ENCODE data around the gene TMSB15B.
"Not testable (repeated sequence)": the region's sequence is repeated elsewhere in the genome, so short reads cannot be mapped to it uniquely, and the experiment has no call there.

Gene TMSB15B

DNA sequence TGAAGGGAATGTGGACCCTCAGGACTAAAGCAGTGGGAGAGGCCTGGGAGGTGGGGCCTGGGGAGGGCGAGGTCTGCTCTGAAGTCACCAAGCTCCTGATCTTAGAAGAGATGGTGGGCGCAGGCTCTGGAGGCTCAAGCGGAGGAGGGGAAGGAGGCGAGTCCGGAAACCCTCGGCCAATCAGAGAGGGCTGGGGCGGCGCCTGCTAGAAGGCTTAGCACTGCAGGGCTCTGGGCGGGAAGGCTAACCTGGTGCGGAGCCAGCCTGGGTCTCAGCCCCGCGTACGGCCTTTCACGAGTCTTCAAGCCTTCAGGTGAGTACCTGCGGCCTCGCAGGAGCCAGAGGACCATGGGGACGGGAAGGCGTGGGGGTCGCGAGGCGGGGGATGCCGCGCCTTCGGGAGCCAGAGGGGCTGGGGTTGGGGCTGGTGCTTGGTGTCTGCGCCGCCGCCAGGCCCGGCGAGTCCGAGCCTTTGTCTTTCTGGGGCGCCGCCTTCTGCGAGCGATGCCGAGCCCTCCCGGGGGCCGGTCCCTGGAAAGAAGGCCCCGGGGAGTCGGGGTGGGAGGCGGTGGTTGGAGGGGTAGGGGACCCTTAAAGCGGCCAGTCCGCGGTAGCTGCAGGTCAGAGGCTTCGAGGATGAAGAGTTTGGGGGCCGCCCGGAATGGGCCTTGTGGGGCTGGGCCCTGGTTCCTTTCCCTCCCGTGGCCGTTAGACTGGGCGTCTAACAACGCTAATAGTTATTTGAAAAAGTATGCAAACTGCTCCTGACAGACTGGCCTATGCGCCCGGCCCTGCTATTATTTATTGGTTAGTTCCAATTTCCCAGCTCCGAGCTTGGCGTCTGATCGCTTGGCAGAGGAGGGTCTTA, at the start of gene TMSB15B:
TSS of gene TMSB15B (plus strand) at position 217 of the 868 bp plus-strand sequence.
- not testable (repeated sequence) for H3K27ac ChIP-seq (ENCODE audit: low read depth, low read length); H3K36me3 ChIP-seq (ENCODE audit: control insufficient read depth in 5 of 5, insufficient read depth in 5 of 5, low read length in 5 of 5); H3K27me3 ChIP-seq (ENCODE audit: control insufficient read depth in 5 of 5, insufficient read depth in 4 of 5, low read length in 5 of 5); H3K9ac ChIP-seq (ENCODE audit: low read length in 5 of 5); H3K4me3 ChIP-seq (ENCODE audit: low read depth in 1 of 5, low read length in 5 of 5); H3K4me1 ChIP-seq (ENCODE audit: control insufficient read depth in 5 of 5, insufficient read depth in 5 of 5, low read length in 5 of 5); H3K9me3 ChIP-seq (ENCODE audit: control insufficient read depth in 5 of 5, low read length in 5 of 5)

DNA sequence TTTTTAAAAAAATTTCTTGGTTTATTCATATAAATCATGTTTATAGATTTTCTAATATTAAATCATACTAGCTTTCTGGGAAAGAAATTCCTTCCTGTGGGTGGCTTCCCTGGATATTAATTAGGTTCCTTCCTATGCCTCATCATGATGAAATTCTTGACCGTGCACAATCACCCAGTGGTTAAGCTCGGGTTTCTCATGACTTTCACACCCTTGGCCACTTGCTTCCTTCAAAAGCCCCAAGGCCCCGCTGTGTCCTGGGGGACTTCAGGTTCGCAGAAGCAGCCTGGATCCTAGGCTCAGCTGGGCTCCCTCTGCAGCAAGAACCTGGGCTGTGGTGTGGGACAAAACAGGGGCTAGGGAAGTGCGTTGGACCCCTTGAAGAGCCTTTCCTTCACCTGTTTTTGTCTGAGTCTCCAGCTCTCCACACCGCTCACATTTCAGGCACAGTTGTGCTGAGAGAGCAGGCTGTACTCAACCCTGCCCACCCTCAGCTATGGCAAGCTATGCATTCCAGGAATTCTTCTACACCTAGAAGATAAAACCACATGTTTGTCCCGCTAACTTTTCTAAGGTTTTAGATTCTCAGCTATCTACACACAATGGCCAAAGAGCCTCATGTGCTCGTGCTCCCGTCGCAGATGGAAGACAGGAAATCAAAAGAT, 48.9 kb upstream of the TMSB15B start:
- Histone ChIP-seq H3K27me3 (ENCODE audit: control insufficient read depth in 5 of 5, insufficient read depth in 4 of 5, low read length in 5 of 5) (peaks cover 0 to 16% (median 2%) of the 10 kb centered on the region in 5 donors), H3K36me3 (ENCODE audit: control insufficient read depth in 5 of 5, insufficient read depth in 5 of 5, low read length in 5 of 5) (no peaks in the 10 kb centered on the region), H3K27ac (ENCODE audit: low read depth, low read length) (no peak overlapping the region), H3K9ac (ENCODE audit: low read length in 5 of 5) (no peak overlapping the region), H3K4me1 (ENCODE audit: control insufficient read depth in 5 of 5, insufficient read depth in 5 of 5, low read length in 5 of 5) (peaks cover 0 to 6% (median 4%) of the 10 kb centered on the region in 5 donors), H3K4me3 (ENCODE audit: low read depth in 1 of 5, low read length in 5 of 5) (no peak overlapping the region), H3K9me3 (ENCODE audit: control insufficient read depth in 5 of 5, low read length in 5 of 5) (no peaks in the 10 kb centered on the region)

DNA sequence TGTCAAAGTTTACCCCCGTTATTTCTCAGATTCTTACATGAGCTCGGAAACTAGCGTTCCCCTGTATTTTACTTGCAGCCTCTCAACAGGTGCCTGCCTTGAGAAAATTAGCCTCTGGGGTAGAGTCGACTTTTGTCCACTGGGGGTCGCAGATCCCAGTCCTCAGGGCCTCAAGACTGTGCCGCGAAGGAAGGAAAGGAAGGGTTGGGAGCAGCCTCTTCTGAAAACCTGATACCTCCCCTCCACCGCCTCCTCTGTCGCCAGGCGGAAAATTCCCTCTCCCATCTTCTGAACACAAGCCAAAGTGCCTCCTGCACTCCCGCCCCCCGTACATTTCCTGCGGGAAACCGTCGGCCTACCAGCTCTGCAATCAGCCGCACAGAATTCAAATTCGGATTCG, 44.4 kb upstream of the TMSB15B start:
- Histone ChIP-seq H3K4me3 (ENCODE audit: low read depth in 1 of 5, low read length in 5 of 5) (peak overlapping the region; percentile 61 to 70 (median 66)), H3K9me3 (ENCODE audit: control insufficient read depth in 5 of 5, low read length in 5 of 5) (no peaks in the 10 kb centered on the region), H3K36me3 (ENCODE audit: control insufficient read depth in 5 of 5, insufficient read depth in 5 of 5, low read length in 5 of 5) (no peaks in the 10 kb centered on the region), H3K27me3 (ENCODE audit: control insufficient read depth in 5 of 5, insufficient read depth in 4 of 5, low read length in 5 of 5) (peaks cover 0 to 17% (median 2%) of the 10 kb centered on the region in 5 donors), H3K27ac (ENCODE audit: low read depth, low read length) (no peak overlapping the region), H3K4me1 (ENCODE audit: control insufficient read depth in 5 of 5, insufficient read depth in 5 of 5, low read length in 5 of 5) (peaks cover 0 to 15% (median 7%) of the 10 kb centered on the region in 5 donors), H3K9ac (ENCODE audit: low read length in 5 of 5) (peak overlapping the region in 1 of 5 donors; percentile 20)

GRCh38 chrX:103918571-103919269, 43.7 kb upstream of the TMSB15B start:
- H3K36me3 ChIP-seq (ENCODE audit: control insufficient read depth in 5 of 5, insufficient read depth in 5 of 5, low read length in 5 of 5), result no peaks in the 10 kb centered on the region
- H3K9me3 ChIP-seq (ENCODE audit: control insufficient read depth in 5 of 5, low read length in 5 of 5), result no peaks in the 10 kb centered on the region
- H3K9ac ChIP-seq (ENCODE audit: low read length in 5 of 5), result peak overlapping the region in 4 of 5 donors; percentile 22 to 61 (median 38)
- H3K4me1 ChIP-seq (ENCODE audit: control insufficient read depth in 5 of 5, insufficient read depth in 5 of 5, low read length in 5 of 5), result peaks cover 0 to 15% (median 7%) of the 10 kb centered on the region in 5 donors
- H3K27me3 ChIP-seq (ENCODE audit: control insufficient read depth in 5 of 5, insufficient read depth in 4 of 5, low read length in 5 of 5), result peaks cover 0 to 13% (median 0%) of the 10 kb centered on the region in 5 donors
- H3K4me3 ChIP-seq (ENCODE audit: low read depth in 1 of 5, low read length in 5 of 5), result peak overlapping the region; percentile 61 to 70 (median 66)
- H3K27ac ChIP-seq (ENCODE audit: low read depth, low read length), result no peak overlapping the region

GRCh38 chrX:103919270-103919637, 43.2 kb upstream of the TMSB15B start:
- Histone ChIP-seq H3K27ac (ENCODE audit: low read depth, low read length) (no peak overlapping the region), H3K36me3 (ENCODE audit: control insufficient read depth in 5 of 5, insufficient read depth in 5 of 5, low read length in 5 of 5) (no peaks in the 10 kb centered on the region), H3K4me3 (ENCODE audit: low read depth in 1 of 5, low read length in 5 of 5) (peak overlapping the region; percentile 61 to 70 (median 66)), H3K9ac (ENCODE audit: low read length in 5 of 5) (peak overlapping the region in 4 of 5 donors; percentile 22 to 61 (median 38)), H3K4me1 (ENCODE audit: control insufficient read depth in 5 of 5, insufficient read depth in 5 of 5, low read length in 5 of 5) (peaks cover 0 to 15% (median 7%) of the 10 kb centered on the region in 5 donors), H3K9me3 (ENCODE audit: control insufficient read depth in 5 of 5, low read length in 5 of 5) (no peaks in the 10 kb centered on the region), H3K27me3 (ENCODE audit: control insufficient read depth in 5 of 5, insufficient read depth in 4 of 5, low read length in 5 of 5) (peaks cover 3 to 12% (median 3%) of the 10 kb centered on the region in 5 donors)

DNA sequence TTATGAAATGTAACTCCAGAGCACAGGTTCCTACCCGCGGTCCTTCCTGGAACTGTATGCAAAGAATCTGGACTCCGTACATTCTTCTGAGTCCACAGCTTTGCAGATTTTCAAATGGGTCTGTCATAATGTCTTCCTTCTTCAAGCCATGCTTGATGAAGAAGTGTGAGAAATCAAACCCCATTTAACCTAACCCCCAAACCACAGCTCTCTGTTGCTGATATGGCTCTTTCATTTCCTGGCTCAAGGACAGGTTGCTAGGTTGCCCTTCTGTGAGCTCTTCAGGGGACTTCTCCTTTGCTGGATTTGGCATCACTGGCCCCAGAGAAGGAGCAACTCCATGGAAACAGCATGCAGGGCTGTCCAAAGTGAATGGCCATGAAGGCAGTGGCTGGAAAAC, 41.9 kb upstream of the TMSB15B start:
- not testable (repeated sequence) for H3K36me3 ChIP-seq (ENCODE audit: control insufficient read depth in 5 of 5, insufficient read depth in 5 of 5, low read length in 5 of 5); H3K9ac ChIP-seq (ENCODE audit: low read length in 5 of 5); H3K27me3 ChIP-seq (ENCODE audit: control insufficient read depth in 5 of 5, insufficient read depth in 4 of 5, low read length in 5 of 5); H3K27ac ChIP-seq (ENCODE audit: low read depth, low read length); H3K4me3 ChIP-seq (ENCODE audit: low read depth in 1 of 5, low read length in 5 of 5); H3K9me3 ChIP-seq (ENCODE audit: control insufficient read depth in 5 of 5, low read length in 5 of 5)
- peaks cover 0 to 15% (median 7%) of the 10 kb centered on the region in 5 donors for H3K4me1 ChIP-seq (ENCODE audit: control insufficient read depth in 5 of 5, insufficient read depth in 5 of 5, low read length in 5 of 5)

GRCh38 chrX:103927030-103927429, 35.4 kb upstream of the TMSB15B start:
- Histone ChIP-seq H3K9me3 (ENCODE audit: control insufficient read depth in 5 of 5, low read length in 5 of 5) (no peaks in the 10 kb centered on the region), H3K9ac (ENCODE audit: low read length in 5 of 5) (no peak overlapping the region), H3K27ac (ENCODE audit: low read depth, low read length) (no peak overlapping the region), H3K4me3 (ENCODE audit: low read depth in 1 of 5, low read length in 5 of 5) (no peak overlapping the region), H3K4me1 (ENCODE audit: control insufficient read depth in 5 of 5, insufficient read depth in 5 of 5, low read length in 5 of 5) (no peaks in the 10 kb centered on the region), H3K36me3 (ENCODE audit: control insufficient read depth in 5 of 5, insufficient read depth in 5 of 5, low read length in 5 of 5) (no peaks in the 10 kb centered on the region), H3K27me3 (ENCODE audit: control insufficient read depth in 5 of 5, insufficient read depth in 4 of 5, low read length in 5 of 5) (peaks cover 4 to 16% (median 6%) of the 10 kb centered on the region in 5 donors)

- no peaks in the 10 kb centered on the region for H3K9me3 ChIP-seq (ENCODE audit: control insufficient read depth in 5 of 5, low read length in 5 of 5)
- no peaks in the 10 kb centered on the region for H3K36me3 ChIP-seq (ENCODE audit: control insufficient read depth in 5 of 5, insufficient read depth in 5 of 5, low read length in 5 of 5)
These were observed 34.8 kb upstream of the TMSB15B start for GRCh38 chrX:103927633-103928032.

GRCh38 chrX:103932133-103932532, 30.3 kb upstream of the TMSB15B start:
- H3K36me3 ChIP-seq (ENCODE audit: control insufficient read depth in 5 of 5, insufficient read depth in 5 of 5, low read length in 5 of 5), result no peaks in the 10 kb centered on the region

More at GRCh38 chrX:103927633-103928032, 34.8 kb upstream of the TMSB15B start:
- Histone ChIP-seq H3K4me3 (ENCODE audit: low read depth in 1 of 5, low read length in 5 of 5) (no peak overlapping the region), H3K27ac (ENCODE audit: low read depth, low read length) (no peak overlapping the region), H3K4me1 (ENCODE audit: control insufficient read depth in 5 of 5, insufficient read depth in 5 of 5, low read length in 5 of 5) (no peaks in the 10 kb centered on the region), H3K9ac (ENCODE audit: low read length in 5 of 5) (no peak overlapping the region), H3K27me3 (ENCODE audit: control insufficient read depth in 5 of 5, insufficient read depth in 4 of 5, low read length in 5 of 5) (peaks cover 4 to 16% (median 6%) of the 10 kb centered on the region in 5 donors)

More at GRCh38 chrX:103932133-103932532, 30.3 kb upstream of the TMSB15B start:
- no peak overlapping the region for H3K9ac ChIP-seq (ENCODE audit: low read length in 5 of 5)
- H3K4me1 ChIP-seq (ENCODE audit: control insufficient read depth in 5 of 5, insufficient read depth in 5 of 5, low read length in 5 of 5), result no peaks in the 10 kb centered on the region
- H3K9me3 ChIP-seq (ENCODE audit: control insufficient read depth in 5 of 5, low read length in 5 of 5), result no peaks in the 10 kb centered on the region
- H3K27ac ChIP-seq (ENCODE audit: low read depth, low read length), result no peak overlapping the region
- no peak overlapping the region for H3K4me3 ChIP-seq (ENCODE audit: low read depth in 1 of 5, low read length in 5 of 5)
- H3K27me3 ChIP-seq (ENCODE audit: control insufficient read depth in 5 of 5, insufficient read depth in 4 of 5, low read length in 5 of 5), result peaks cover 0 to 3% (median 0%) of the 10 kb centered on the region in 5 donors
